SHP77 treated with DMSO at 0.1 percent for 48 hours (cell line): ENCODE measurements around the gene TIE1.
"Not testable (repeated sequence)": the region's sequence is repeated elsewhere in the genome, so short reads cannot be mapped to it uniquely, and the experiment has no call there.

Experiments
- DNase-seq: peaks from one replicate; lab custom pipeline; 2025; lab: John Stamatoyannopoulos, UW

TIE1 gene

DNA sequence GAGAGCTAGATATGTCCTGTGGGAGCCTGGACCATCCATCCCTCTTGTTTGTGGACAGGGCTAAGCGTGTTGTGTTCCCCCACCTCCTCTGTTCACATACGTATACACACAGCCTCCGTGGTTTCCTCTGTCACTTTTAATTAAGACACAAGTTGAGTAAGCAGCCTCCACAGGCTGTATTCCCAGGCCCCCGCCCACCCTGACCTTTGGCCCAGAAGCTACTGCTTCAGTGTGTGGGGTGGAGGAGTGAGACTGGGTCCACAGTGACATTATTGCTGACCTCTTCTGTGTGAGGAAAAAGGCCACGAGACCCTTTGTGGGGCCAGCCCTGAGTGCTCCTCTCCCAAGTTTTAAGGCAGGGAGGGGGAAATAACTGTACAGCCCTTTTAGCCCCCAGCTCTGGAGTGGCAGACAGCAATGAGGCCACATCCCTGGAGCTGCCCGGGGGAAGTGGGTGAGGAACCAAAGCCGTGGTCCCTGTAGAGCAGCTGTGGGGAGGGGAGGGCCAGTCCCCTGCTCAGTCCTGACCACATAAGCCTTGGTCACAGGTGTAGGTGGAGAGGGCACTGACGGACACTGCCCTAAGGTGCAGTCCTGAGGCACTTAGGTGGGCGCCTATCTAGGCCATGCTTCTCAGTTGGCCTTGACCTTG, 62.6 kb downstream of the TIE1 start:
- DNase-seq: no peak

DNA sequence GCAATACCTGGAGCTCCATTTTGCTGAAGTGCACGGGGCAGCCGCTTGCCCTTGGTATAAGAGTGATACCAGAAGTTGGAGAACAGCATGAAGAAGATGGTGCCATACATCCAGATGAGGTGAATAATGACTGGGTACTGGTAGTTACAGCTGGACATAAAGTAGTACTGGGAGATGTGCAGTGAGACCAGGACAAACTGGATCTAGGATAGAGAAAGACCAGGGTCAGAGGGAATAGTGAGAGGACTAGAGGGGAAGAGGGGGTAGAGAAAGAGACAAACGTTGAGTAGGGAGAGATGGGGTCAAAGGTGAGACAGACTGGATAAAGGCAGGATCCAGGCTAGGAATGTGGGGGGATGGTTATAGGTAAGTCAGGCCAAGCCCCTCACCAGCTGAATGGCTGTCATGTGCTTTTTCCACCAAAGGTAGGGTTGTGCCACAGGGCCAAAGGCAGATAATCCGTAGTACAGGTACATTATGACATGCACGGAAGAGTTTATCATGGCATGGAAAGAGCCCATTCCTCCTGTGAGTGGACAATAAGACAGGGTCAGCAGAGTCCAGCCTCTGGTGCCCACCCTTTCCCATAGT, 63.2 kb downstream of the TIE1 start:
- DNase-seq: no peak

DNA sequence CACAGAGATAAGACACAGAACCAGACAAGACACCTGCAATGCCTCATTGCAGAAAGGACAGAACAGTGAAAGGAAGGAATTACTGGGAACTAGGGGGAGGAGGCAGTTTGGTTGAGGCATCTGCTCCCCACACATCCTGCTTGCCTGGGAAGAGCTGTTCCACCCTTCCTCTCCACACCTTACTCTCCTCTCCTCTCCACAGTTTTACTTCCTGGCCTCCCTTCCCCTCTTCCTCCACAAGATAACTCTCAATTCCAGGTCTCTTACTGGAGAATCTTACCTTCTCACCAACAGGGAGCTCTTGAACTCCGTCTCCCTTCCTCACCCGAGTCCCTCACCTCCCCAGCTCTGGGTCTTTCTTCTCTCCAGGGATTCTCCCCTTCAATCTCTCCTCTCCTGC, 64.9 kb downstream of the TIE1 start:
- DNase-seq: no peak

DNA sequence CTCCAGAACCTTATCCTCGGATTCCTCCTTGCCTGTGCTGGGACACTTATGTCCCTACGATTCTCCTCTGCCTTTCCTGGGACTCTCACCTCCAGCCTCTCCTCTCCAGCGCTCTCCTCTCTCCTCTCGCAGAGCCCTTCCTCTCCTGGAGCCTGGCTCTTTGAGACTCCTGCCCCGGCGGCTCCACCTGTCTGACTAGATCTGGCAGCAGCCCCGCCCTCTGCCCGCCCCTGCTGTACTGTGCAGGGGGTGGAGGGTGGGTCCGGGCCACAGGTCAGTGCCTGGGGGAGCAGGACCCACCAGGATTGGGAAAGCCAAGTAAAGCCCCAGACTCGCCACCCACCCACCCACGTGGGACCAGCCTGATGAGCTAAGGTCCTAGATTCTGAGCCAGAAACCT, 65.4 kb downstream of the TIE1 start:
- DNase-seq: no peak

DNA sequence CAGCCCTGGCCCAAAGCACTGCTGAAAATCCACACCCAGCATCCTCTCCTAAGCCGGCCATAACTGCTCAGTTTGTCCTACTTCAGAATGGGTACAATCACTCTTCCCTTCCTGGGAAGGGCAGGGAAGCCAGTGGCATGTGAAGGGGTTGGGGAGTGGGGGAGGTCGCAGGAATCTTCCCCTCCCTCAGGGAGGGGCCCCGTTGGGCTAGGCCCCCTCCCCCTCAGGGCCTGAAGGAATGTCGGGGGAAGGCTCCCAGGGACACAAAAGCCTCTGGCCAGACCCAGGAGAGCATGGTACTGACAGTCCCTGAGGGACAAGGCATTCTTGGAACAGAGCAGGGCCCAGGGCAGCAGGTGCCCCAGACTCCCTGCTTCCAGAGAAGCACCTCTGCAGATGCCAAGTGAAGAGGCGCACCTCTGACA, 65.8 kb downstream of the TIE1 start:
- no peak for DNase-seq

DNA sequence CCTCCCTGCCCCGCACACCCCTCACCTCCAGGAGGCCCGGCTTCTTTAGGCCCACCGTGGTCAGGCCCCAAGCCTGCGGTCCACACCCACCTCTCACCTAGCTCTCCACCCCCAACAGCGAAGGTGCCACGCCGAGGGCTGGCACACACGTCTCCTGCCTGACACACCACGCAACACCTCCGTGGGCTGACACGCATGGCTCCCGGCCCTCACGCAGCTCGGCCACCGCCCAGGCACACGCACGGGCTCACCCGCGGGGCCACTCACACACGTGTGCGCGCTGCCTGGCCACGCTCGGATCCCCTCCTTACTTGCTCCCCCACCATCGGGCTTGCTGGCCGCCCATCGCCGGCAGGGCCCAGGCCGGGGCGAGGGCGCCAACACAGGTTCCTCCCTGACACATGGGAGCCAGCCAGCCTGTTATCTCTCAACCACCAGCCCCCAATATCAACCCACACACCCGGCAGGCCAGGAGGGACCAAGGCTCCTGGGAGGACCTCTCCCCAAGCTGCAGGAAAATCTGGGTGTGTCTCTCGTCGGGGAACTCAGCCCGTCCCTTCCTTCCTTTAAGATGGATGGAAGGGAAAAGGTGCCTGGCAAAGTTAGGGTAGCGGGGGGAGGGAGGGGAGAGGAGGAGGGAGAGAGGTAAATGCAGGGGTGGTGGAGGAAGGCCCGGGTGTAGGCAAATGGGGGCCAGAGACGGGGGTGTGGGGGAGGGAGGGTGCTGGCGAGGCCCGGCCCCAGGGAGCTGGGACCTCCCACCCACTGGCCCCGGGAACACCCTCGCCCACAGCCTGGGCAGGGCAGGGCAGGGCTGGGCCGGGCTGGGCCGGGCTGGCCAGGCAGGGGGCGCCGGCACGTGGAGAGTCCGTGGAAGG, 66.5 kb downstream of the TIE1 start:
- DNase-seq: no peak

DNA sequence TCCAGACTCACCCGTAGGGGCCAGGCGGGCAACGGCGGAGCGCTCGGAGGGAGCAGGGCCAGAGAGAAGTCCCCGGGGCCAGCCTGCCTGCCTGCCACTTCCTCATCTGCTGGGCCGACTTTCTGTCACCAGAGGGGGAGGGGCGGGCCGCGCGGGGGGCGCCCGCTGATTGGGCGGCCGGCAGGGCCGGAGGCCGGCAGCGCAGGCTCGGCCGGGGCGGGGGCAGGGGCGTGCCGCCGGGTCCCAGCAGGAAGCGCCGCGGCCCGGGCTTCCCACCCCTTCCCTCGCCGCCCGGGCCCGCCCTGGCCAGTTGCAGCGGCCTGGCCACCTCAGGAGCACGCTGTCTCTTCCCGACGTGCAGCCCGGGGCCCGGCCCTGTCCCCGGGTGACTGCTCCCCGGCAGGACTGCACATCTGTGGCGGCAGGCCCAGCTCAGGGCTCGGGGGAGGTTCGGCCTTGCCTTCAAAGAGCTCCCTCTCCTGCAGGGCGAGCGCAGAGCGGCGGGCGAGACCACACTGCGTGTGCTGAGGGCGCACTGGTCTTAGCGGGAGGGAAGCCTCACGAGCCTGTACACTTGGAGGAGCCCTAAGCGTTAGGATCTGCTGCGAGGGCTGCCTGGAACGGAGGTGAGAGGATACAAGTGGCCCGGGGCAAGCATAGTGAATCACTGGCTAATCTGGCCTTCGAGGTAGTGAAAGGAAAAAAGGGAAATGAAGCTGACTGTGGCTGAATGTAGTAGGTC, 67.3 kb downstream of the TIE1 start, which contains the start of gene ELOVL1:
Gene ELOVL1, minus strand, starts transcription at position 108 of the 742 bp plus-strand sequence. CDS start 2,402 bp downstream, outside the sequence.
- peak; percentile 48 for DNase-seq

DNA sequence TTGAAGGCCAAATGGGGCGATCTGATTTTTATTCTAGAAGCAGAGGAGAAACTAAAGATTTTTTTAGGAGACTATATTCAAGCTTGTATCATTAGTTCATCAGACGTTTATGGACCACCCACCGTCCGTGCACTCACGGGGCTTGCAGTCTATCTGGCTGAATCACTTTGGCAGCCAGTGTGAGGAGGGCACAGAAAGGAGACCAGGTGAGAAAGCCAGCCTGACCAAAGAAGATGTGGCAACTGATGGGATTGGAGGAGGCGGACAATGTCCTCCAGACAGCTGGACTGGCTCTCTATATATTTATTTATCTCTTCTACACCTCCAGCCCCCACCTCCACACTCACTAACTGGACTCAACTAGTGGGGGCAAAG, 67.9 kb downstream of the TIE1 start:
- DNase-seq: no peak

DNA sequence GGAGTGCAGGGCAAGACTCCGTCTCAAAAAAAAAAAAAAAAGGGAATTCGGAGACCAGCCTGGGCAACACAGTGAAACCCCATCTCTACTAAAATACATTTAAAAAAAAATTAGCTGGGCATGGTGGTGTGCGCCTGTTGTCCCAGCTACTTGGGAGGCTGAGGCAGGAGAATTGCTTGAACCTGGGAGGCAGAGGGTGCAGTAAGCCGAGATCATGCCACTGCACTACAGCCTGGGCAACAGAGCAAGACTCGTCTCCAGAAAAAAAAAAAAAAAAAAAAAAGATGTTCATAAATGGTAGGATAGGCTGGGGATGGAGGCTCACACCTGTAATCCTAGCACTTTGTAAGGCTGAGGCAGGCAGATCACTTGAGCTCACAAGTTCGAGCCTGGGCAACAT, 69.0 kb downstream of the TIE1 start:
- not testable (repeated sequence) for DNase-seq

DNA sequence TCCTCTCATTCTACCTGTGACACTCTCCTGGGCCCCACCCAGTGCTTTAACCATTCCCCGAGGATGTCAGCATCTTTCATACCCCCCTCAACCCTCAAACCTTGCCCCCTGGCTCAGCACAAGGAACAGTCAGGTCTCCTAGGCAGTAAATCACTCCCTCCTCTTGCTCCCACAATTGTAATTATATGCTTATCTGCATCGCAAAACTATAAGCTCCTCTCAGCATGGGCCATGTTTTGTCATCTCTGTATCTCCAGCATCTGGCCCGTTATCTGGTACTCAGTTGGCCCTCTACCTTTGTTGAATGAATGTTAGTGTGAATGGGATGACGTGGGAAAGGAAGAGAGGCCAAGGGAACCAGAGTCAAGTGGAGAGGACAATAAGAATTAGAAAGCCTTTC, 69.8 kb downstream of the TIE1 start:
- DNase-seq: no peak

DNA sequence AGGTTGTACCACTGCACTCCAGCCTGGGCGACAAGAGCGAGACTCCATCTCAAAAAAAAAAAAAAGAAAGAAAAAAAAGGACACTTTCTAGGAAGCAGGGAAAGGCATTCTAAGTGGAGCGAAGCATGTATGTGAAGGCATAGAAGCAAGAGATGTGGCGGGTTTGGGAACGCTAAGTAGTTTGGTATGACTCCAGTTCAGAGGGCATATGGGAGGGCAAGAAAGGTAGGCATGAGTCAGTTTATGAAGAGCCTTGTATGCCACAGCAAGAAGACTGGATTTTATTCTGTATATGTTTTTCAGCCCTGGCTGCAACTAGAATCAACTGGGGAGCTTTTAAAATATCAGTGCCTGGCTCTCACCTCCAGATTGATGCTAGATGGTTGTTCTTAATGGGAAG, 71.4 kb downstream of the TIE1 start:
- DNase-seq: no peak
